Fibroblast of skin of left biceps (primary cell): ENCODE measurements around the gene SDHB.
A peak's percentile ranks its signal among the peaks of the same experiment; 100 is the strongest.

Experiments used
- DNase-seq, 2 experiments: peaks; one replicate each; pipeline ENCODE4 v3.0.0-alpha.2; 2013; ENCODE audit warnings: low read depth in 2 of 2

SDHB gene

GRCh38 chr1:17053685-17054410 lies at the start of gene SDHB:
Gene SDHB, minus strand, starts transcription at chr1:17054032. Its CDS starts 13 bp downstream, at chr1:17054019.
- peak; percentile 93 to 94 for DNase-seq

- no peak for DNase-seq
Measured at GRCh38 chr1:17102232-17102631, 48.4 kb upstream of the SDHB start.

GRCh38 chr1:17101261-17101660 lies 47.4 kb upstream of the SDHB start:
- no peak for DNase-seq

- DNase-seq = no peak
Measured at GRCh38 chr1:17099616-17100340, 45.9 kb upstream of the SDHB start.

- DNase-seq = no peak
Measured at GRCh38 chr1:17098446-17099317, 44.9 kb upstream of the SDHB start.

GRCh38 chr1:17097787-17098186 lies 44.0 kb upstream of the SDHB start:
- no peak for DNase-seq

GRCh38 chr1:17097147-17097546 lies 43.3 kb upstream of the SDHB start:
- DNase-seq = no peak

GRCh38 chr1:17096584-17096983 lies 42.8 kb upstream of the SDHB start:
- no peak for DNase-seq

GRCh38 chr1:17095141-17095540 lies 41.3 kb upstream of the SDHB start:
- DNase-seq = no peak

- DNase-seq = no peak
Measured at GRCh38 chr1:17094664-17095063, 40.8 kb upstream of the SDHB start.

- no peak for DNase-seq
Measured at GRCh38 chr1:17093822-17094393, 40.1 kb upstream of the SDHB start.

GRCh38 chr1:17091252-17091651 lies 37.4 kb upstream of the SDHB start:
- DNase-seq = no peak

GRCh38 chr1:17089506-17089905 lies 35.7 kb upstream of the SDHB start:
- DNase-seq = no peak

GRCh38 chr1:17086751-17087150 lies 32.9 kb upstream of the SDHB start:
- DNase-seq = no peak

- no peak for DNase-seq
Measured at GRCh38 chr1:17084787-17085186, 31.0 kb upstream of the SDHB start.

GRCh38 chr1:17082761-17083160 lies 28.9 kb upstream of the SDHB start:
- DNase-seq = no peak

GRCh38 chr1:17081439-17081838 lies 27.6 kb upstream of the SDHB start:
- DNase-seq = no peak

- no peak for DNase-seq
Measured at GRCh38 chr1:17080880-17081279, 27.0 kb upstream of the SDHB start.

GRCh38 chr1:17080085-17080759 lies 26.4 kb upstream of the SDHB start:
- no peak for DNase-seq

- DNase-seq = no peak
Measured at GRCh38 chr1:17078991-17079868, 25.4 kb upstream of the SDHB start.
